Keratinocyte (primary cell): ENCODE data around the gene TP53RK. TPM values are rescaled to one million over a fixed set of nuclear protein-coding genes. Genes with fewer than 3 reads are reported as not detected.

ENCODE experiments used
- DNase-seq: peaks from one replicate; pipeline ENCODE4 v3.0.0-alpha.2; 2011; ENCODE audit warnings: low read depth, missing footprints, low spot score
- FAIRE-seq: peaks from 2 replicates; lab custom pipeline; 2011; peaks lifted over from hg19 to GRCh38; lab: Jason Lieb, UNC
- H2AFZ ChIP-seq: 2 replicates; pipeline ENCODE4 v1.6.0; 2012; ENCODE audit warnings: low read length, control low read depth, inconsistent platforms; ENCODE audit not compliant: control insufficient read depth
- H3K27ac ChIP-seq: 2 replicates; pipeline ENCODE4 v1.5.1; 2011; ENCODE audit warnings: low read length; ENCODE audit not compliant: control insufficient read depth, insufficient read depth
- H3K27me3 ChIP-seq: 3 replicates; pipeline ENCODE4 v1.6.0; 2011; ENCODE audit warnings: low read length; ENCODE audit not compliant: control insufficient read depth, insufficient read depth; ENCODE audit errors: extremely low read depth
- H3K36me3 ChIP-seq, 2 experiments: 2 replicates in 1 of 2; 3 replicates in 1 of 2; pipeline ENCODE4 v1.5.1; 2011; ENCODE audit warnings: low read length in 2 of 2, mild to moderate bottlenecking in 1 of 2; ENCODE audit not compliant: control insufficient read depth in 2 of 2, insufficient read depth in 2 of 2; ENCODE audit errors: extremely low read depth in 1 of 2
- H3K4me1 ChIP-seq: 3 replicates; pipeline ENCODE4 v1.5.1; 2011; ENCODE audit warnings: low read length; ENCODE audit not compliant: control insufficient read depth, insufficient read depth; ENCODE audit errors: extremely low read depth
- H3K4me2 ChIP-seq: 3 replicates; pipeline ENCODE4 v1.6.0; 2011; ENCODE audit warnings: low read depth, low read length; ENCODE audit not compliant: control insufficient read depth, insufficient read depth; ENCODE audit errors: extremely low read depth
- H3K4me3 ChIP-seq, 3 experiments: fragments of 200-600 bp in 1 of 3; sonication (generic) in 1 of 3; 2 replicates in 2 of 3; 3 replicates in 1 of 3; pipeline ENCODE4 v1.5.1; 2011 to 2016; ENCODE audit warnings: low read length in 3 of 3, mild to moderate bottlenecking in 3 of 3, control low read depth in 2 of 3, inconsistent platforms in 1 of 3, low read depth in 1 of 3, mixed read lengths in 1 of 3, mixed run types in 1 of 3, moderate library complexity in 1 of 3; ENCODE audit not compliant: control insufficient read depth in 2 of 3, insufficient read depth in 2 of 3; ENCODE audit errors: extremely low read depth in 1 of 3
- H3K79me2 ChIP-seq: 2 replicates; pipeline ENCODE4 v1.6.0; 2012; ENCODE audit warnings: low read length; ENCODE audit not compliant: control insufficient read depth, insufficient read depth
- H3K9ac ChIP-seq: 3 replicates; pipeline ENCODE4 v1.6.0; 2011; ENCODE audit warnings: low read length; ENCODE audit not compliant: control insufficient read depth, insufficient read depth; ENCODE audit errors: extremely low read depth
- H3K9me1 ChIP-seq: 3 replicates; pipeline ENCODE4 v1.6.0; 2011; ENCODE audit warnings: low read length; ENCODE audit not compliant: control insufficient read depth, insufficient read depth; ENCODE audit errors: extremely low read depth
- H3K9me3 ChIP-seq: 2 replicates; pipeline ENCODE4 v1.5.1; 2012; ENCODE audit warnings: low read depth, low read length; ENCODE audit not compliant: control insufficient read depth
- H4K20me1 ChIP-seq: 3 replicates; pipeline ENCODE4 v1.6.0; 2011; ENCODE audit warnings: low read length; ENCODE audit not compliant: control insufficient read depth, insufficient read depth; ENCODE audit errors: extremely low read depth
- CTCF ChIP-seq, 3 experiments: IDR thresholded peaks in 1 of 3; conservative IDR thresholded peaks in 1 of 3; optimal IDR thresholded peaks in 1 of 3; 2 replicates in 2 of 3; 3 replicates in 1 of 3; pipeline versions ENCODE3 to v1.5.1; 2011; ENCODE audit warnings: low read length in 3 of 3, mild to moderate bottlenecking in 3 of 3, moderate library complexity in 2 of 3, control low read depth in 1 of 3, inconsistent platforms in 1 of 3; ENCODE audit not compliant: insufficient read depth in 2 of 3; ENCODE audit errors: extremely low read depth in 1 of 3
- EZH2 ChIP-seq: IDR thresholded peaks from one replicate; pipeline ENCODE4 v1.6.1; 2012; ENCODE audit warnings: inconsistent platforms, mild to moderate bottlenecking, low read length, moderate library complexity
- dilution Hi-C: fragments of 300-500 bp; cut with MboI; formaldehyde crosslinking; loops from one replicate; pipeline ENCODE4 v1.7.0; 2020; ENCODE audit warnings: low sequenced_read_pairs; ENCODE audit not compliant: extremely low pct_ligation_motif_present
- polyA plus RNA-seq, 5 experiments: library from polyadenylated mRNA; depleted of rRNA in 3 of 5; stranded (reverse) in 3 of 5; stranded (forward) in 1 of 5; unstranded in 1 of 5; fragments of >200 nt; gene quantifications; 1 replicate in 1 of 5; 2 replicates in 3 of 5; 3 replicates in 1 of 5; pipeline versions ENCODE4 v1.2.1 to v1.2.3, GENCODE V29; 2011 to 2012; ENCODE audit warnings: missing spikeins in 2 of 5, low read depth in 1 of 5, low replicate concordance in 1 of 5

The TP53RK gene
- polyA plus RNA-seq, 1 donor (not counting 4 experiments of a cell fraction or from before 2014, with no cell fraction given), result 15.9 TPM

GRCh38 chr20:46642969-46643343 lies 46.3 kb downstream of the TP53RK start:
- H3K9me1 ChIP-seq, result no peaks in the 10 kb centered on the region
- FAIRE-seq (no peak), DNase-seq (no peak)
- TF ChIP-seq CTCF (optimal IDR thresholded peaks at IDR 0.05 in 1 of 3, IDR thresholded peaks at IDR 0.05 in 1 of 3, conservative IDR thresholded peaks at IDR 0.05 in 1 of 3; ENCODE audit: extremely low read depth in 1 of 3, insufficient read depth in 2 of 3, low read length in 3 of 3) (no peak), EZH2 (no peak)
- H3K27ac ChIP-seq, result no peak overlapping the region
- no peak overlapping the region for H3K9ac ChIP-seq
- H3K36me3 ChIP-seq, result no peaks in the 10 kb centered on the region
- no peaks in the 10 kb centered on the region for H3K9me3 ChIP-seq
- no peak overlapping the region for H2AFZ ChIP-seq
- no peaks in the 10 kb centered on the region for H3K27me3 ChIP-seq
- dilution Hi-C loops, result no loop called here
- H3K4me1 ChIP-seq, result no peaks in the 10 kb centered on the region
- H3K4me2 ChIP-seq, result no peak overlapping the region
- H3K4me3 ChIP-seq, result no peak overlapping the region
- H4K20me1 ChIP-seq, result no peaks in the 10 kb centered on the region
- no peaks in the 10 kb centered on the region for H3K79me2 ChIP-seq

GRCh38 chr20:46642265-46642968 lies 46.8 kb downstream of the TP53RK start:
- no peak overlapping the region for H3K4me3 ChIP-seq
- TF ChIP-seq EZH2 (no peak), CTCF (optimal IDR thresholded peaks at IDR 0.05 in 1 of 3, IDR thresholded peaks at IDR 0.05 in 1 of 3, conservative IDR thresholded peaks at IDR 0.05 in 1 of 3; ENCODE audit: extremely low read depth in 1 of 3, insufficient read depth in 2 of 3, low read length in 3 of 3) (no peak)
- dilution Hi-C loops, result no loop called here
- no peak overlapping the region for H3K27ac ChIP-seq
- FAIRE-seq (no peak), DNase-seq (no peak)
- no peak overlapping the region for H3K9ac ChIP-seq
- H3K9me1 ChIP-seq, result no peaks in the 10 kb centered on the region
- H3K4me2 ChIP-seq, result no peak overlapping the region
- no peaks in the 10 kb centered on the region for H3K36me3 ChIP-seq
- H3K4me1 ChIP-seq, result no peaks in the 10 kb centered on the region
- H3K79me2 ChIP-seq, result no peaks in the 10 kb centered on the region
- H3K27me3 ChIP-seq, result no peaks in the 10 kb centered on the region
- no peak overlapping the region for H2AFZ ChIP-seq
- H4K20me1 ChIP-seq, result no peaks in the 10 kb centered on the region
- H3K9me3 ChIP-seq, result no peaks in the 10 kb centered on the region
